Measurements from ENCODE around the gene RIN3.

The RIN3 gene

DNA sequence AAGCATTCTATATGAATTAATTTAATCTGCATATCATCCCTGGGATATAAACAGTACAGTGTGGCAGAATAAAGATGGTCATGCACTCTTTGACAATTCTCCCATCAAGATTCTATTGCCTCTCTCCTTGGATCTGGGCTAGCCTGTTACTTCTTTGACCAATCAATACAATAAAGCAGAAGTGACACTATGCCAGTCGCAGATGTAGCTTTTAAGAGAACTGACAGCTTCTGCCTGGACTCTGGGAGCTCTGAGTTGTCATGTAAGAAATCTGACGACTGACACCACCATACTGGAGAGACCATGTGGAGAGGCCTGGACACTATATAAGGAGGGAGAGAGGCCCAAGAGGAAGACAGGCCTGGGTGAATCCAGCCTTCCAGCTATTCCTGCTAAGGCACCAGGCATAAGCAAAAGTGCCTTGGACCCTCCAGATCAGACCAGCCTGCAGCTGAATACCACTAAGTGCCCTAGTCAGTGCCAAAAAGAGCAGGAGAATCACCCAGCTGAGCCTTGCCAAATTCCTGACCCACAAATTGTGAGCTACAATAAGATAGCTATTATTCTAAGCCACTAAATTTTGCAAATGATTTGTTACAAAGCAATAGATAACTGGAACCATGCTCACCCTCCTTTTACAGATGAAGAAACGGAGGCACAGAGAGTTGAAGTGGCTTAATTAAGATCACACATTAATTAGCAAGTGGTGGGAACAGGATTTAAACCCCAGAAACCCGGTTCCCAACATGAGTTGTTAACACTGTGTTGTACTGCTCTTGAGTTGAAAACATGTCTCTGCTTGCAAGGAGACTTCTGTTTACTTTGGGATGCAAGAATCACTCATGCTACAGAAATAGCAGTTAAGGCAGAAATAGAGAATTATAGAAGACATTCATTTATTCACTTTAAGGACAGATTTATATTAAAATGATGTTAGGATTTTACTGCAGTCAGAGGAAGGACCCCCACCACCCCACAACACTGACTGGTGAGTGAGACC is 84.6 kb downstream of the RIN3 start:
- Mint-ChIP-seq H3K27ac (no peak overlapping the region), H3K36me3 (ENCODE audit: low read depth) (no peaks in the 10 kb centered on the region), H3K4me3 (no peak overlapping the region), H3K27me3 (ENCODE audit: low read depth, poor library complexity) (peaks cover 10% of the 10 kb centered on the region), H3K9me3 (peaks cover 13% of the 10 kb centered on the region), H3K4me1 (peaks cover 6% of the 10 kb centered on the region)
- DNase-seq: no peak
- TF ChIP-seq, protein P1, sequence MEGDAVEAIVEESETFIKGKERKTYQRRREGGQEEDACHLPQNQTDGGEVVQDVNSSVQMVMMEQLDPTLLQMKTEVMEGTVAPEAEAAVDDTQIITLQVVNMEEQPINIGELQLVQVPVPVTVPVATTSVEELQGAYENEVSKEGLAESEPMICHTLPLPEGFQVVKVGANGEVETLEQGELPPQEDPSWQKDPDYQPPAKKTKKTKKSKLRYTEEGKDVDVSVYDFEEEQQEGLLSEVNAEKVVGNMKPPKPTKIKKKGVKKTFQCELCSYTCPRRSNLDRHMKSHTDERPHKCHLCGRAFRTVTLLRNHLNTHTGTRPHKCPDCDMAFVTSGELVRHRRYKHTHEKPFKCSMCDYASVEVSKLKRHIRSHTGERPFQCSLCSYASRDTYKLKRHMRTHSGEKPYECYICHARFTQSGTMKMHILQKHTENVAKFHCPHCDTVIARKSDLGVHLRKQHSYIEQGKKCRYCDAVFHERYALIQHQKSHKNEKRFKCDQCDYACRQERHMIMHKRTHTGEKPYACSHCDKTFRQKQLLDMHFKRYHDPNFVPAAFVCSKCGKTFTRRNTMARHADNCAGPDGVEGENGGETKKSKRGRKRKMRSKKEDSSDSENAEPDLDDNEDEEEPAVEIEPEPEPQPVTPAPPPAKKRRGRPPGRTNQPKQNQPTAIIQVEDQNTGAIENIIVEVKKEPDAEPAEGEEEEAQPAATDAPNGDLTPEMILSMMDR (IDR thresholded peaks at IDR 0.05): no peak

DNA sequence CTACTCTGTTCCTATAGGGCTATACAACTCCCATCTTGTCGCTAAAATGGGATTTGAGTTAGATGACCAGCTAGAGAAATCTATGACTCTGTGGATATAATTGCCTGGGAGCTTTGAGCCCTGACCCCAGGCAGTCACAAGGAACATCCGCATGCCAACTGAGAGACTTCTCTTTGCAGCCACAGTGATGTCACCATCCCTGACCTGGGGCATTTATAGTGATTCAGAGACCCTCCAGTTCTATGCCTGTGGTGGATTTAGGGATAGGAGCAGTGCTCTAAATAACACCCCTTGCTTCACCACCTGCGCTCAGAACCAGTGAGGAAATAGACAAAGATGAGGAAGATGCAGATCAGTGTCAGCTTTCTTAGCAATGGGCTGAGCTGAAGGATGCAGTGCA is 86.2 kb downstream of the RIN3 start:
- Mint-ChIP-seq H3K4me1 (peaks cover 17% of the 10 kb centered on the region), H3K36me3 (ENCODE audit: low read depth) (no peaks in the 10 kb centered on the region), H3K27ac (no peak overlapping the region), H3K4me3 (no peak overlapping the region), H3K27me3 (ENCODE audit: low read depth, poor library complexity) (peaks cover 10% of the 10 kb centered on the region), H3K9me3 (peaks cover 1% of the 10 kb centered on the region)
- TF ChIP-seq, protein P1 (IDR thresholded peaks at IDR 0.05): no peak
- no peak for DNase-seq

DNA sequence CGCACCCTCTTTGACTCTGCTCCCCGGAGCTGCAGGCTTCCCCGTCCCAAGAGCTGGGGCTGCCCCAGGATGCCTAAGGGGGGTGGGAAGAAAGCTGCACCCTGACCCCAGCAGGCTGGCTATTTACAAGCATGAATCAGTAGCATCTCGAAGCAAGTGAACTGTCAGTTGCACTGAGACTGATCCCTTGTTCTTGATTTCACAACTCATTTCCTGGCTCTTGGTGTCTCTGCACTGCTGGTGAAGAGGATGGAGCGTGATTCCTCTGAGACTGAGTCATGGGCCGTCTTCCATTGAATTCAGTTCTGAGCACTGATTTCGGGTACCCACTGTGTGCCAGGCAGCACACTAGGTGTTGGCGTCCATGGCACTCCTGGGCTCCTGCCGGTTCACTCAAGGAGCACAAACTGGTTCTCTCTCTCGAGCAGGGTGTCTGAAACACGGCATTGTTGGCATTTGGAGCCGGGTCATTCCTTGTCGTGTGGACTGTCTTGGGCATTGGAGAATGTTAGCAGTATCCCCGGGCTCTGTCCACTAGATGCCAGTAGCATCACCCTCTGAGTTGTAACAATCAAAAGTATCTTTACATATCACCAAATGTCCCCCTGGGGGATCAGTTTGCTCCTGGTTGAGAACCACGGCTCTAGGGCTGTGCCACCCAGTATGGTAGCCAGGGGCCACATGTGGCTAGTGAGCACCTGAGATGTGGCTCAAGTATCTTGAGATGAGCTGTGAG is 86.9 kb downstream of the RIN3 start:
- TF ChIP-seq, protein P1 (IDR thresholded peaks at IDR 0.05): no peak
- Mint-ChIP-seq H3K27me3 (ENCODE audit: low read depth, poor library complexity) (peaks cover 10% of the 10 kb centered on the region), H3K4me3 (no peak overlapping the region), H3K9me3 (no peaks in the 10 kb centered on the region), H3K36me3 (ENCODE audit: low read depth) (no peaks in the 10 kb centered on the region), H3K27ac (no peak overlapping the region), H3K4me1 (peaks cover 17% of the 10 kb centered on the region)
- DNase-seq: no peak

DNA sequence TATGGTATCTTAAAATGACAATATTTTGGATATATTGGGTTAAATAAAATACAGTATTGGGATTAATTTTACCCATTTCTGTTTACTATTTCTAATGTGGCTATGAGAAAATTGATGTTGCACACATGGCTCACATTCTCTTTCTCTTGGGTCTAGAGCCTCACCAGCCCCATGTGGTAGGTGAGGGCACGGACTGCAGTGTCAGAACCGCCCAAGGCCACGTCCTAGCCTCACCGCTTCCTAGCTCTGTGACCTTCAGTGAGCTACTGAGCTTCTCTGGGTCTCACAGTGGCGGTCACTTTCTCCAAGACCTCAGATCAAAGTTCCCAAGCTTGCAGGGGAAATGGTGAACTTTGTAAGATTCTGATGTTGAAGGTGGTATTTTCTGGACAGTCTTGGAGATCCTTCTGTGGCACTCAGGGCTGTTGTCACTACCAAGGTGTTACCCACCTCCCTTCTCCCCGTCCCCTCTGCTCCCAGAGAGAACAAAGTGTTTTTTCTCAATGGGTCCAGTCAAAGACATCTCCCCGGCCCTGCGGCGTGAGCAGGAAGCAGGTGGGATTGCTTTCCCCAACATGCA is 87.6 kb downstream of the RIN3 start:
- H3K4me1 Mint-ChIP-seq: peaks cover 17% of the 10 kb centered on the region
- H3K9me3 Mint-ChIP-seq: no peaks in the 10 kb centered on the region
- H3K4me3 Mint-ChIP-seq: no peak overlapping the region
- no peaks in the 10 kb centered on the region for H3K36me3 Mint-ChIP-seq (ENCODE audit: low read depth)
- H3K27me3 Mint-ChIP-seq (ENCODE audit: low read depth, poor library complexity): peaks cover 10% of the 10 kb centered on the region
- H3K27ac Mint-ChIP-seq: no peak overlapping the region
- DNase-seq: no peak
- TF ChIP-seq, protein P1 (IDR thresholded peaks at IDR 0.05): no peak

DNA sequence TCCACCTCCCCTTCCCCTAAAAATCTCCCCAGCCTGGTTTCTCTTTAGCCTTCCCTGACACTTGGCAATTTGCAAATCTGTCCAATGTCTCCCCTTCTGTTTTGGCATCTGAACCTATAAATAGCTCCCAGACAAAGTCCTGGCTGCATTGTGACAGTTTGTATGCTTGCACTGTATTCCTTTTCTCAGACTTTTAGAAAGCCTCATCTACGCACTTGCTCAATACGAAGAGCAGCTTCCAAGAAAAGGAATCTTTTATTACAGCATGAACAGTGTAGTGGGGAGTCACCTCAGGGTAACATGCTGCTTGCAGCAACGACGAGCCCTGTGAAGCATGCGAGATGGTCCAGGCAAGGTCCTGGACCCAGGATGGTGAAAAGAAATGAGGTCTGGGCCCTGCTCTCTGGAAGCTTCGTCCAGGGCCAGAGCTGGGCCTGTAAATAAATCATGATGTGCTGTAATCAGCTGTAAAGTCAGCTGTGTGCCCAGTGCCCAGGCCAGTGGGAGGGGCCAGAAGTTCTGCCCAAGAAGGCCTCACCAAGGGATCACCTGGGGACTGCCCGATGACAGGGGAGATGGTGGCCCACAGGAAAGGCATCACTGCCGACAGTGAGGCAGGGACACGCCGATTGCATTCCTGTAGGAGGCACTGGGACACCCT is 88.3 kb downstream of the RIN3 start:
- H3K4me1 Mint-ChIP-seq: peaks cover 11% of the 10 kb centered on the region

More for the DNA sequence above, 88.3 kb downstream of the RIN3 start:
- peaks cover 4% of the 10 kb centered on the region for H3K9me3 Mint-ChIP-seq
- H3K36me3 Mint-ChIP-seq (ENCODE audit: low read depth): no peaks in the 10 kb centered on the region
- TF ChIP-seq, protein P1 (IDR thresholded peaks at IDR 0.05): no peak
- H3K4me3 Mint-ChIP-seq: no peak overlapping the region
- no peak overlapping the region for H3K27ac Mint-ChIP-seq
- no peak for DNase-seq
- peaks cover 11% of the 10 kb centered on the region for H3K27me3 Mint-ChIP-seq (ENCODE audit: low read depth, poor library complexity)
